GM19468 (cell line): ENCODE results near the gene CYP2R1.

Source experiments
- ATAC-seq: cut with Tn5 transposase; IDR thresholded peaks from one replicate; pipeline ENCODE4 v1.9.1; 2021; ENCODE audit warnings: mild to moderate bottlenecking, moderate library complexity, moderate number of reproducible peaks; ENCODE audit not compliant: unreplicated experiment; ENCODE audit errors: extremely low read depth

The CYP2R1 gene

GRCh38 chr11:14835496-14836492, 56.2 kb downstream of the CYP2R1 start:
- ATAC-seq: no peak
